ENCODE data around the gene HNRNPUL2. TPM values are rescaled to one million over a fixed set of nuclear protein-coding genes. Genes with fewer than 3 reads are reported as not detected.
A peak's percentile ranks its signal among the peaks of the same experiment; 100 is the strongest.

HNRNPUL2 gene
- total and polyA plus RNA-seq, 10 of the 15 experiments (the other 5 are each of a cell fraction or from before 2014, with no cell fraction given), result 1.6 to 72.2 (median 14.9) TPM

DNA sequence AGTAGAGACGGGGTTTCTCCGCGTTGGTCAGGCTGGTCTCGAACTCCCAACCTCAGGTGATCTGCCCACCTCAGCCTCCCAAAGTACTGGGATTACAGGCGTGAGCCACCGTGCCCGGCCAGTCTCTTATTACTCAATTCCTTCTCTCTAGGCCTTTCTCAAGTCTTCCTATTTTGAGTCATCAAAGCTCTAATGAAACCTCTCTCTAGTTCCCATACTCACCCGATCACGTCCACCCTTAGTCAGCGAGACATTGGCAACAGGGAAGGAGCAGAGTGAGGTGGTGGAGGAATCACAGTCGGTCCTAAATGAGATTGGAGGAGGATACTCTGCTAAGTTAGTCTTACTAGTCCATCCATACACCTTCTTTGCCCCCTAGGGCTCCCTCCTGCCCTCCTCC, 25.0 kb downstream of the HNRNPUL2 start:
- RAD21 ChIA-PET (ENCODE audit: unreplicated experiment), result no interaction called here
- SMC1A ChIA-PET (ENCODE audit: uncharacterized antibody, unreplicated experiment), result interaction anchor here (1.6 kb wide), 1 partner anchor 21 kb away, joined by 4 read pairs; no protein-coding TSS in a partner anchor
- FAIRE-seq, result no peak
- CTCF ChIA-PET, result interaction anchor here (0.6 to 1.1 kb wide), 6 partner anchors 14 to 297 kb away, joined by 3 read pairs; partner anchors contain the start of genes STX5 and TUT1
- Histone ChIP-seq H3K4me1 (ENCODE audit: control insufficient read depth, insufficient read depth, low read length) (peaks cover 9% of the 10 kb centered on the region), H3K4me3 (no peak overlapping the region), H3K79me2 (ENCODE audit: control insufficient read depth, insufficient read depth, low read length) (no peaks in the 10 kb centered on the region), H3K36me3 (ENCODE audit: control insufficient read depth in 2 of 2, insufficient read depth in 2 of 2, low read length in 1 of 2) (peaks cover 0 to under 1% of the 10 kb centered on the region in 2 experiments; a peak in 2 of 4 replicates), H2AFZ (ENCODE audit: control insufficient read depth, low read depth, low read length) (no peak overlapping the region), H3K4me2 (ENCODE audit: control insufficient read depth, insufficient read depth) (no peak overlapping the region), H4K20me1 (ENCODE audit: control insufficient read depth, insufficient read depth) (no peaks in the 10 kb centered on the region), H3K27me3 (replicated peaks in 1 of 2; ENCODE audit: control insufficient read depth in 2 of 2, insufficient read depth in 2 of 2, low read length in 1 of 2) (no peaks in the 10 kb centered on the region), H3K9me3 (replicated peaks; ENCODE audit: control insufficient read depth, insufficient read depth, low read length) (no peaks in the 10 kb centered on the region), H3K9ac (ENCODE audit: control insufficient read depth, insufficient read depth, low read length) (no peak overlapping the region), H3K27ac (ENCODE audit: control insufficient read depth, insufficient read depth) (no peak overlapping the region)
- BruUV-seq (replicated peaks), result TSS peak; percentile 43
- WGBS (ENCODE audit: insufficient coverage, insufficient replicate concordance, low lambda C conversion rate, missing lambda C conversion rate), result 54% methylated on average over 11 of the region's 11 CpGs
- intact Hi-C loops (cut with micrococcal nuclease; ENCODE audit: unreplicated experiment), result no loop called here
- no peak for DNase-seq (ENCODE audit: low read depth, low spot score)
- POLR2A ChIA-PET, result interaction anchor here (0.5 to 1.3 kb wide), 4 partner anchors 37 to 167 kb away, joined by 3 to 10 read pairs (median 4); partner anchors contain the start of genes C11orf98 and CSKMT
- ATAC-seq, result no peak
- TF ChIP-seq NR2C1 (IDR thresholded peaks at IDR 0.05), result no peak
- peak; percentile 67 for TF ChIP-seq JUNB (IDR thresholded peaks at IDR 0.05)
- in situ Hi-C loops (cut with MboI), result no loop called here

DNA sequence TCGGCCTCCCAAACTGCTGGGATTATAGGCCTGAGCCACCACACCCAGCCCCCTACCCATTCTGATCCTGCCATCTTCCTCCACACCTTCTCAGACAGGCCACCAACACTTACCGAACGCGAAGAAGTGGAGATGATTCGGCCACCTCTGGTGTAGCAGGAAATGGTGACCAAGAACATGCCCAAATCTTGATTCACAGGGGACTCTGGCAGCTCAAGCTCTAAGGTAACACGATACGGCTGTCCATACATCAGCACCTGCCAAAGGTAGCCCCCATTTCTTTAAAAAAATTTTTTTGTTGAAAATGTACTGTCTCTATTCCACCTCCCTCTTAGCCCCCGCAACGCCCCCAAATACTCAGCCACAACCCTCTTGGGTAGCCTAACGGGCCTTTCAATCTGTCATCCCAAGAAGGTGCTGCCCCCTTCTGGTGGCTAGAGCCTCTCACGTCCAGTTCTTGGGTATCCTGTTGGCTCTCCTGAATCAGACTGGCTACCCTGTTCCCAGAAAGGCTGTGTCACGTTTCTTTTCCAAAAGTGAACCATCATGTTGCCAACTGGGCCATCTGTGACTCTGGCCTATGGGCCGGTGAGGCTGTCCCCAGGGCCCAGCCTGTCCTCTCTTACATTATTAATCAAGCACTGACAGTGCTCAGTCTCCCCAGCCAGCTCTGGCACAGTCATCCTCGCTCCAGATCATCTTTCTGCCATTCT, 32.6 kb downstream of the HNRNPUL2 start:
- Histone ChIP-seq H3K4me2 (ENCODE audit: control insufficient read depth, insufficient read depth) (no peak overlapping the region), H3K27me3 (replicated peaks in 1 of 2; ENCODE audit: control insufficient read depth in 2 of 2, insufficient read depth in 2 of 2, low read length in 1 of 2) (no peaks in the 10 kb centered on the region), H3K9me3 (replicated peaks; ENCODE audit: control insufficient read depth, insufficient read depth, low read length) (no peaks in the 10 kb centered on the region), H4K20me1 (ENCODE audit: control insufficient read depth, insufficient read depth) (no peaks in the 10 kb centered on the region), H3K27ac (ENCODE audit: control insufficient read depth, insufficient read depth) (no peak overlapping the region), H3K79me2 (ENCODE audit: control insufficient read depth, insufficient read depth, low read length) (no peaks in the 10 kb centered on the region), H3K4me1 (ENCODE audit: control insufficient read depth, insufficient read depth, low read length) (no peaks in the 10 kb centered on the region), H3K9ac (ENCODE audit: control insufficient read depth, insufficient read depth, low read length) (no peak overlapping the region), H3K4me3 (no peak overlapping the region), H3K36me3 (ENCODE audit: control insufficient read depth in 2 of 2, insufficient read depth in 2 of 2, low read length in 1 of 2) (peaks cover 9% of the 10 kb centered on the region in 2 experiments; a peak in 3 of 4 replicates), H2AFZ (ENCODE audit: control insufficient read depth, low read depth, low read length) (no peak overlapping the region)
- ChIA-PET RAD21 (ENCODE audit: unreplicated experiment) (interaction anchor here (0.5 to 3.2 kb wide), 13 partner anchors 15 to 300 kb away, joined by 3 to 18 read pairs (median 4); partner anchors contain the start of genes C11orf98, CSKMT, HNRNPUL2 and LBHD1), CTCF (interaction anchor here (0.6 to 3.3 kb wide), 39 partner anchors 9 to 326 kb away, joined by 3 to 48 read pairs (median 4); partner anchors contain the start of genes B3GAT3, BSCL2, C11orf98 and CSKMT), POLR2A (interaction anchor here (0.6 to 1.0 kb wide), 7 partner anchors 15 to 913 kb away, joined by 3 to 7 read pairs (median 3); partner anchors contain the start of genes B3GAT3, HNRNPUL2 and TTC9C), SMC1A (ENCODE audit: uncharacterized antibody, unreplicated experiment) (interaction anchor here (0.7 to 3.2 kb wide), 15 partner anchors 12 to 299 kb away, joined by 3 to 17 read pairs (median 3); partner anchors contain the start of genes GANAB and MTA2)
- no peak for DNase-seq (ENCODE audit: low read depth, low spot score)
- ATAC-seq, result peak; percentile 99
- WGBS (ENCODE audit: insufficient coverage, insufficient replicate concordance, low lambda C conversion rate, missing lambda C conversion rate), result 15% methylated on average over 14 of the region's 14 CpGs
- FAIRE-seq, result peak; percentile 88
- BruUV-seq (replicated peaks), result no TSS peak
- intact Hi-C loops (cut with micrococcal nuclease; ENCODE audit: unreplicated experiment), result loop anchor here (1.0 to 2.0 kb wide), 2 partner anchors 270 to 300 kb away; no protein-coding TSS in a partner anchor
- in situ Hi-C loops (cut with MboI), result loop anchor here (5.0 to 10.0 kb wide), 2 partner anchors 270 to 297 kb away; no protein-coding TSS in a partner anchor
- no peak for TF ChIP-seq JUND (IDR thresholded peaks at IDR 0.05; ENCODE audit: low read depth, low read length)
- TF ChIP-seq SP1 (IDR thresholded peaks at IDR 0.05; ENCODE audit: low read depth, low read length), result no peak
- TF ChIP-seq TAF1 (IDR thresholded peaks at IDR 0.05; ENCODE audit: borderline replicate concordance, low read depth, low read length), result no peak
- TF ChIP-seq BCL11A (IDR thresholded peaks at IDR 0.05; ENCODE audit: low read depth, low read length), result no peak
- no peak for TF ChIP-seq ZNF622 (IDR thresholded peaks at IDR 0.05)
- no peak for TF ChIP-seq WRNIP1 (IDR thresholded peaks at IDR 0.05; ENCODE audit: borderline replicate concordance, low read depth, low read length)
- TF ChIP-seq JUNB (IDR thresholded peaks at IDR 0.05), result no peak
- TF ChIP-seq, protein P1, sequence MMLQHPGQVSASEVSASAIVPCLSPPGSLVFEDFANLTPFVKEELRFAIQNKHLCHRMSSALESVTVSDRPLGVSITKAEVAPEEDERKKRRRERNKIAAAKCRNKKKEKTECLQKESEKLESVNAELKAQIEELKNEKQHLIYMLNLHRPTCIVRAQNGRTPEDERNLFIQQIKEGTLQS (IDR thresholded peaks at IDR 0.05; ENCODE audit: borderline replicate concordance, extremely low read depth, low read depth, low read length), result no peak
- TF ChIP-seq TCF12 (IDR thresholded peaks at IDR 0.05; ENCODE audit: low read depth, low read length), result no peak
- no peak for TF ChIP-seq RCOR1 (conservative IDR thresholded peaks at IDR 0.05; ENCODE audit: low read depth, low read length)
- TF ChIP-seq, protein P2, sequence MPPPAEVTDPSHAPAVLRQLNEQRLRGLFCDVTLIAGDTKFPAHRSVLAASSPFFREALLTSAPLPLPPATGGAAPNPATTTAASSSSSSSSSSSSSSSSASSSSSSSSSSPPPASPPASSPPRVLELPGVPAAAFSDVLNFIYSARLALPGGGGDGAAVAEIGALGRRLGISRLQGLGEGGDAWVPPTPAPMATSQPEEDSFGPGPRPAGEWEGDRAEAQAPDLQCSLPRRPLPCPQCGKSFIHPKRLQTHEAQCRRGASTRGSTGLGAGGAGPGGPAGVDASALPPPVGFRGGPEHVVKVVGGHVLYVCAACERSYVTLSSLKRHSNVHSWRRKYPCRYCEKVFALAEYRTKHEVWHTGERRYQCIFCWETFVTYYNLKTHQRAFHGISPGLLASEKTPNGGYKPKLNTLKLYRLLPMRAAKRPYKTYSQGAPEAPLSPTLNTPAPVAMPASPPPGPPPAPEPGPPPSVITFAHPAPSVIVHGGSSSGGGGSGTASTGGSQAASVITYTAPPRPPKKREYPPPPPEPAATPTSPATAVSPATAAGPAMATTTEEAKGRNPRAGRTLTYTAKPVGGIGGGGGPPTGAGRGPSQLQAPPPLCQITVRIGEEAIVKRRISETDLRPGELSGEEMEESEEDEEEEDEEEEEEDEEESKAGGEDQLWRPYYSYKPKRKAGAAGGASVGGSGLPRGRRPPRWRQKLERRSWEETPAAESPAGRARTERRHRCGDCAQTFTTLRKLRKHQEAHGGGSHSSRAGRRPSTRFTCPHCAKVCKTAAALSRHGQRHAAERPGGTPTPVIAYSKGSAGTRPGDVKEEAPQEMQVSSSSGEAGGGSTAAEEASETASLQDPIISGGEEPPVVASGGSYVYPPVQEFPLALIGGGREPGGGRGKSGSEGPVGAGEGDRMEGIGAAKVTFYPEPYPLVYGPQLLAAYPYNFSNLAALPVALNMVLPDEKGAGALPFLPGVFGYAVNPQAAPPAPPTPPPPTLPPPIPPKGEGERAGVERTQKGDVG (CRISPR knock-in tag; IDR thresholded peaks at IDR 0.05), result no peak
- TF ChIP-seq YY1 (IDR thresholded peaks at IDR 0.05; ENCODE audit: low read depth, low read length), result peak; percentile 77

All from GM12878 (cell line).